HEK293 (cell line): ENCODE results near the gene CCDC61.
A peak's percentile ranks its signal among the peaks of the same experiment; 100 is the strongest.

Source experiments
- CTCF ChIA-PET: fragments of 350-600 bp; formaldehyde crosslinking; extraction: SDS; loops from one replicate; lab custom pipeline; 2021; ENCODE audit warnings: antibody characterized with exemption; lab: Yijun Ruan, JAX
- POLR2A ChIA-PET: fragments of 300-600 bp; formaldehyde crosslinking; extraction: SDS; loops from one replicate; lab custom pipeline; 2020; ENCODE audit warnings: antibody characterized with exemption, inconsistent platforms; lab: Yijun Ruan, JAX
- H3K27ac ChIP-seq: fragments of 200-500 bp; sonication (Bioruptor generic); 2 replicates; pipeline ENCODE4 v1.5.1; 2014; ENCODE audit warnings: low read depth, low read length, control low read depth, inconsistent platforms; ENCODE audit errors: extremely low read depth
- H3K36me3 ChIP-seq, 2 experiments: fragments of 200-500 bp in 1 of 2; sonication (Bioruptor generic) in 1 of 2; 1 replicate in 1 of 2; 2 replicates in 1 of 2; pipeline ENCODE4 v1.5.1; 2014 to 2017; ENCODE audit warnings: inconsistent platforms in 2 of 2, low read length in 2 of 2; ENCODE audit not compliant: control insufficient read depth in 2 of 2, insufficient read depth in 1 of 2
- H3K4me1 ChIP-seq: fragments of 200-500 bp; sonication (Bioruptor generic); 2 replicates; pipeline ENCODE4 v1.5.1; 2014; ENCODE audit warnings: mild to moderate bottlenecking, low read length, inconsistent platforms; ENCODE audit not compliant: control insufficient read depth, insufficient read depth
- H3K4me3 ChIP-seq: 2 replicates; pipeline ENCODE4 v1.5.1; 2011; ENCODE audit warnings: low read depth, mild to moderate bottlenecking, control low read depth, low read length, moderate library complexity
- H3K9me3 ChIP-seq: fragments of 200-500 bp; sonication (Bioruptor generic); 2 replicates; pipeline ENCODE4 v1.5.1; 2014; ENCODE audit warnings: low read depth, low read length, inconsistent platforms; ENCODE audit not compliant: control insufficient read depth, insufficient read depth
- BCL11B ChIP-seq: fragments of 450-650 bp; formaldehyde crosslinking; IDR thresholded peaks from 2 replicates; pipeline ENCODE4 v1.5.1; 2016; ENCODE audit warnings: low read depth, missing biosample characterization, missing genetic modification characterization
- HOXD13 ChIP-seq: sonication (generic); formaldehyde crosslinking; IDR thresholded peaks from 2 replicates; pipeline ENCODE4 v1.8.0; 2022; ENCODE audit warnings: missing genetic modification reagents, borderline replicate concordance
- KLF8 ChIP-seq: fragments of 450-650 bp; formaldehyde crosslinking; IDR thresholded peaks from 2 replicates; pipeline ENCODE4 v1.5.1; 2016; ENCODE audit warnings: missing biosample characterization, missing genetic modification characterization
- ZBTB1 ChIP-seq: fragments of 450-650 bp; formaldehyde crosslinking; IDR thresholded peaks from 2 replicates; pipeline ENCODE4 v1.5.1; 2016; ENCODE audit warnings: missing biosample characterization, missing genetic modification characterization
- ZBTB20 ChIP-seq: fragments of 450-650 bp; formaldehyde crosslinking; IDR thresholded peaks from 2 replicates; pipeline ENCODE4 v1.5.1; 2016; ENCODE audit warnings: missing biosample characterization, missing genetic modification characterization
- ZBTB8A ChIP-seq: fragments of 450-650 bp; formaldehyde crosslinking; IDR thresholded peaks from 2 replicates; pipeline ENCODE4 v1.5.1; 2016; ENCODE audit warnings: missing biosample characterization, missing genetic modification characterization
- ZFP37 ChIP-seq: fragments of 450-650 bp; formaldehyde crosslinking; IDR thresholded peaks from 2 replicates; pipeline ENCODE4 v1.5.1; 2016; ENCODE audit warnings: missing biosample characterization, missing genetic modification characterization
- ZIC2 ChIP-seq: fragments of 450-650 bp; formaldehyde crosslinking; IDR thresholded peaks from 2 replicates; pipeline ENCODE4 v1.5.1; 2016; ENCODE audit warnings: missing biosample characterization, missing genetic modification characterization
- ZNF169 ChIP-seq: fragments of 450-650 bp; formaldehyde crosslinking; IDR thresholded peaks from 2 replicates; pipeline ENCODE4 v1.5.1; 2016; ENCODE audit warnings: missing biosample characterization, missing genetic modification characterization
- ZNF214 ChIP-seq: fragments of 450-650 bp; formaldehyde crosslinking; IDR thresholded peaks from 2 replicates; pipeline ENCODE4 v1.5.1; 2017; ENCODE audit warnings: missing biosample characterization, mild to moderate bottlenecking, missing genetic modification characterization, borderline replicate concordance
- ZNF266 ChIP-seq: fragments of 450-650 bp; formaldehyde crosslinking; IDR thresholded peaks from 2 replicates; pipeline ENCODE4 v1.5.1; 2016; ENCODE audit warnings: missing biosample characterization, missing genetic modification characterization, low read depth
- ZNF404 ChIP-seq: fragments of 450-650 bp; formaldehyde crosslinking; IDR thresholded peaks from 2 replicates; pipeline ENCODE4 v1.5.1; 2017; ENCODE audit warnings: missing biosample characterization, missing genetic modification characterization
- ZNF510 ChIP-seq: fragments of 450-650 bp; formaldehyde crosslinking; IDR thresholded peaks from 2 replicates; pipeline ENCODE4 v1.5.1; 2018; ENCODE audit warnings: mild to moderate bottlenecking, missing genetic modification characterization, missing biosample characterization; ENCODE audit not compliant: insufficient replicate concordance
- ZNF529 ChIP-seq: fragments of 450-650 bp; formaldehyde crosslinking; IDR thresholded peaks from 2 replicates; pipeline ENCODE4 v1.5.1; 2017; ENCODE audit warnings: missing genetic modification characterization, missing biosample characterization; ENCODE audit not compliant: insufficient replicate concordance
- ZNF530 ChIP-seq: fragments of 450-650 bp; formaldehyde crosslinking; IDR thresholded peaks from 2 replicates; pipeline ENCODE4 v1.5.1; 2016; ENCODE audit warnings: low read depth, missing biosample characterization, missing genetic modification characterization
- ZNF549 ChIP-seq: fragments of 450-650 bp; IDR thresholded peaks from 2 replicates; pipeline ENCODE4 v1.5.1; 2018; ENCODE audit warnings: missing biosample characterization, missing genetic modification characterization, mild to moderate bottlenecking, inconsistent platforms, moderate library complexity
- ZNF596 ChIP-seq: fragments of 450-650 bp; IDR thresholded peaks from 2 replicates; pipeline ENCODE4 v1.5.0; 2018; ENCODE audit warnings: missing biosample characterization, mild to moderate bottlenecking, missing genetic modification characterization, moderate library complexity
- ZNF626 ChIP-seq: fragments of 450-650 bp; sonication (Bioruptor Pico); formaldehyde crosslinking; IDR thresholded peaks from 2 replicates; pipeline ENCODE4 v1.5.1; 2018; ENCODE audit warnings: missing biosample characterization, missing genetic modification characterization, inconsistent platforms
- ZNF629 ChIP-seq: fragments of 450-650 bp; formaldehyde crosslinking; IDR thresholded peaks from 2 replicates; pipeline ENCODE4 v1.5.1; 2017; ENCODE audit warnings: missing biosample characterization, missing genetic modification characterization
- ZNF747 ChIP-seq: fragments of 450-650 bp; formaldehyde crosslinking; IDR thresholded peaks from 2 replicates; pipeline ENCODE4 v1.5.1; 2016; ENCODE audit warnings: missing biosample characterization, missing genetic modification characterization
- ZNF792 ChIP-seq: fragments of 450-650 bp; formaldehyde crosslinking; IDR thresholded peaks from 2 replicates; pipeline ENCODE4 v1.5.1; 2016; ENCODE audit warnings: missing biosample characterization, missing genetic modification characterization
- ZNF830 ChIP-seq: fragments of 450-650 bp; IDR thresholded peaks from 2 replicates; pipeline ENCODE4 v1.5.0; 2018; ENCODE audit warnings: missing biosample characterization, missing genetic modification characterization, low read depth, mild to moderate bottlenecking, moderate library complexity
- TF ChIP-seq, protein P1 (sequence below): fragments of 450-650 bp; formaldehyde crosslinking; IDR thresholded peaks from 2 replicates; pipeline ENCODE4 v1.5.1; 2016; ENCODE audit warnings: missing biosample characterization, missing genetic modification characterization
- TF ChIP-seq, protein P2 (sequence below): fragments of 450-650 bp; formaldehyde crosslinking; IDR thresholded peaks from 2 replicates; pipeline ENCODE4 v1.5.1; 2016; ENCODE audit warnings: missing biosample characterization, missing genetic modification characterization, low read depth
- TF ChIP-seq, protein P3 (sequence below): fragments of 450-650 bp; formaldehyde crosslinking; IDR thresholded peaks from 2 replicates; pipeline ENCODE4 v1.5.1; 2016; ENCODE audit warnings: missing biosample characterization, missing genetic modification characterization
- TF ChIP-seq, protein P4 (sequence below): IDR thresholded peaks from 2 replicates; pipeline ENCODE4 v1.6.1; 2011; ENCODE audit warnings: mild to moderate bottlenecking, low read depth, low read length, borderline replicate concordance

The CCDC61 gene

DNA sequence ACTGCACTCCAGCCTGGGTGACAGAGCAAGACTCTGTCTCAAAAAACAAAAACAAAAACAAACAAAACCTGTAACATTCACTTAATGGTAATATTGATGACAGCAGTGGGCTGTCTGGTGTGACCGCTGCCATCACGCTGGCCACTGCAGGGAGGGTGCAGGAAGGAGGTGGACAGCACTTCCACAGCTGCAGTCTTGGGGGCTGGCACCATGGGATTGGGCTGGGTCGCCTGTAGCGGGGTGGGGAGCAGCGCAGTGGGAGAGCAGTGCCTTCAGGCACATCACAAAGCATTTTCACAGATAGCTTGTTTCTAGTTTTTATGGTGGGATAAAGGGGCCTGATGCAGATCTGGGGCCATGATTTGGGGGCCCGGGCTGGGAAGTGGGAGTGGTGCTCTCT lies 40.3 kb downstream of the CCDC61 start:
- Histone ChIP-seq H3K4me1 (peaks cover 12% of the 10 kb centered on the region), H3K9me3 (no peaks in the 10 kb centered on the region), H3K36me3 (no peaks in the 10 kb centered on the region), H3K27ac (no peak overlapping the region), H3K4me3 (no peak overlapping the region)
- TF ChIP-seq ZBTB8A, result no peak
- TF ChIP-seq ZNF626 (tag by site-specific recombination), result no peak
- TF ChIP-seq, protein P1, sequence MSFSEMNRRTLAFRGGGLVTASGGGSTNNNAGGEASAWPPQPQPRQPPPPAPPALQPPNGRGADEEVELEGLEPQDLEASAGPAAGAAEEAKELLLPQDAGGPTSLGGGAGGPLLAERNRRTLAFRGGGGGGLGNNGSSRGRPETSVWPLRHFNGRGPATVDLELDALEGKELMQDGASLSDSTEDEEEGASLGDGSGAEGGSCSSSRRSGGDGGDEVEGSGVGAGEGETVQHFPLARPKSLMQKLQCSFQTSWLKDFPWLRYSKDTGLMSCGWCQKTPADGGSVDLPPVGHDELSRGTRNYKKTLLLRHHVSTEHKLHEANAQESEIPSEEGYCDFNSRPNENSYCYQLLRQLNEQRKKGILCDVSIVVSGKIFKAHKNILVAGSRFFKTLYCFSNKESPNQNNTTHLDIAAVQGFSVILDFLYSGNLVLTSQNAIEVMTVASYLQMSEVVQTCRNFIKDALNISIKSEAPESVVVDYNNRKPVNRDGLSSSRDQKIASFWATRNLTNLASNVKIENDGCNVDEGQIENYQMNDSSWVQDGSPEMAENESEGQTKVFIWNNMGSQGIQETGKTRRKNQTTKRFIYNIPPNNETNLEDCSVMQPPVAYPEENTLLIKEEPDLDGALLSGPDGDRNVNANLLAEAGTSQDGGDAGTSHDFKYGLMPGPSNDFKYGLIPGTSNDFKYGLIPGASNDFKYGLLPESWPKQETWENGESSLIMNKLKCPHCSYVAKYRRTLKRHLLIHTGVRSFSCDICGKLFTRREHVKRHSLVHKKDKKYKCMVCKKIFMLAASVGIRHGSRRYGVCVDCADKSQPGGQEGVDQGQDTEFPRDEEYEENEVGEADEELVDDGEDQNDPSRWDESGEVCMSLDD (tag by site-specific recombination), result no peak
- TF ChIP-seq, protein P2, sequence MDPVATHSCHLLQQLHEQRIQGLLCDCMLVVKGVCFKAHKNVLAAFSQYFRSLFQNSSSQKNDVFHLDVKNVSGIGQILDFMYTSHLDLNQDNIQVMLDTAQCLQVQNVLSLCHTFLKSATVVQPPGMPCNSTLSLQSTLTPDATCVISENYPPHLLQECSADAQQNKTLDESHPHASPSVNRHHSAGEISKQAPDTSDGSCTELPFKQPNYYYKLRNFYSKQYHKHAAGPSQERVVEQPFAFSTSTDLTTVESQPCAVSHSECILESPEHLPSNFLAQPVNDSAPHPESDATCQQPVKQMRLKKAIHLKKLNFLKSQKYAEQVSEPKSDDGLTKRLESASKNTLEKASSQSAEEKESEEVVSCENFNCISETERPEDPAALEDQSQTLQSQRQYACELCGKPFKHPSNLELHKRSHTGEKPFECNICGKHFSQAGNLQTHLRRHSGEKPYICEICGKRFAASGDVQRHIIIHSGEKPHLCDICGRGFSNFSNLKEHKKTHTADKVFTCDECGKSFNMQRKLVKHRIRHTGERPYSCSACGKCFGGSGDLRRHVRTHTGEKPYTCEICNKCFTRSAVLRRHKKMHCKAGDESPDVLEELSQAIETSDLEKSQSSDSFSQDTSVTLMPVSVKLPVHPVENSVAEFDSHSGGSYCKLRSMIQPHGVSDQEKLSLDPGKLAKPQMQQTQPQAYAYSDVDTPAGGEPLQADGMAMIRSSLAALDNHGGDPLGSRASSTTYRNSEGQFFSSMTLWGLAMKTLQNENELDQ, result no peak
- TF ChIP-seq ZNF747 (tag by site-specific recombination), result no peak
- TF ChIP-seq HOXD13, result no peak
- TF ChIP-seq ZNF510 (tag by site-specific recombination), result no peak
- no peak for TF ChIP-seq ZNF629 (tag by site-specific recombination)
- TF ChIP-seq KLF8 (tag by site-specific recombination), result no peak
- TF ChIP-seq, protein P3, sequence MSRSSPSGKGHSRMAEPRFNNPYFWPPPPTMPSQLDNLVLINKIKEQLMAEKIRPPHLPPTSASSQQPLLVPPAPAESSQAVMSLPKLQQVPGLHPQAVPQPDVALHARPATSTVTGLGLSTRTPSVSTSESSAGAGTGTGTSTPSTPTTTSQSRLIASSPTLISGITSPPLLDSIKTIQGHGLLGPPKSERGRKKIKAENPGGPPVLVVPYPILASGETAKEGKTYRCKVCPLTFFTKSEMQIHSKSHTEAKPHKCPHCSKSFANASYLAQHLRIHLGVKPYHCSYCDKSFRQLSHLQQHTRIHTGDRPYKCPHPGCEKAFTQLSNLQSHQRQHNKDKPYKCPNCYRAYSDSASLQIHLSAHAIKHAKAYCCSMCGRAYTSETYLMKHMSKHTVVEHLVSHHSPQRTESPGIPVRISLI (tag by site-specific recombination), result no peak
- TF ChIP-seq ZNF830 (tag by site-specific recombination), result no peak
- TF ChIP-seq ZNF549 (tag by site-specific recombination), result no peak
- TF ChIP-seq ZFP37 (tag by site-specific recombination), result no peak
- CTCF ChIA-PET, result interaction anchor here (0.6 to 21.8 kb wide), 2 partner anchors 44 to 230 kb away, joined by 3 to 625 read pairs; no protein-coding TSS in a partner anchor
- POLR2A ChIA-PET, result no interaction called here

DNA sequence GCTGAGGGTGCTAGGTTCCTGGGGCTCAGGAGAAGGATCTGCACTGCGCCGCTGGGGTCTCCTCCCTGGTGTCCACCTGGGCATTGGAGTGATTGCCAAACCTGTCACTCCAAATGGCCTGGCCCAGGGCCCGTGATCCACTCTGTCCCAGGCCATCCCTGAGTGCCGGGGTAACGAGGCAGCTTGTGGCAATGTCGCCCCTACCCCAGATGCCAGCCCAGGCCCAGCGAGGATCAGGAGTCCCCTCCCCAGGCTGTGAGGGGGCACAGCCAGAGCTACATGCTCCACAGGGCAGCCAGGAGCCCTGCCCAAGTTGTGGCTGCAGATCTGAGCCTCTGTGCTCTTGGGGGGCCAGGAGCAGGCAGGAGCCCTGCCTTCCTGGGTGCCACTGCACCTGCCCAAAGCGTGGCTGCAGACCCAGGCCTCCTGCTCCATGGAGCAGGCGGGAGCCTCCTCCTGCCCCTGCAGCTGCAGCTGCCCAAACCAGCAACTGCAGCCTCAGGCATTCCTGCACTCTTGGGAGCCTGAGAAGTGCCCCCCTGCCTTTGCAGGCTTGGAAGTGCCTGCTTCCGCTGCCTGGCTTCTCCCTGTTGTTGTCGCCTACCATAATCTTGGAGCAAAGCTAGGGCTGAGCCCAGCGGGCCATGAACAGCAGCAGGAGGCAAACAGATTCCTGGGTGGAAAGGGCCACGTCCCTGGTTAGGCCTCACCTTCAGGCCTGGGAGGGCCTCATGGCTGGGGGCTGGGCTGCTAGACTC lies 40.9 kb downstream of the CCDC61 start:
- no peak overlapping the region for H3K27ac ChIP-seq
- peaks cover 9% of the 10 kb centered on the region for H3K4me1 ChIP-seq
- no peak overlapping the region for H3K4me3 ChIP-seq
- TF ChIP-seq, protein P4, sequence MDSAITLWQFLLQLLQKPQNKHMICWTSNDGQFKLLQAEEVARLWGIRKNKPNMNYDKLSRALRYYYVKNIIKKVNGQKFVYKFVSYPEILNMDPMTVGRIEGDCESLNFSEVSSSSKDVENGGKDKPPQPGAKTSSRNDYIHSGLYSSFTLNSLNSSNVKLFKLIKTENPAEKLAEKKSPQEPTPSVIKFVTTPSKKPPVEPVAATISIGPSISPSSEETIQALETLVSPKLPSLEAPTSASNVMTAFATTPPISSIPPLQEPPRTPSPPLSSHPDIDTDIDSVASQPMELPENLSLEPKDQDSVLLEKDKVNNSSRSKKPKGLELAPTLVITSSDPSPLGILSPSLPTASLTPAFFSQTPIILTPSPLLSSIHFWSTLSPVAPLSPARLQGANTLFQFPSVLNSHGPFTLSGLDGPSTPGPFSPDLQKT, result no peak
- TF ChIP-seq ZNF169 (tag by site-specific recombination) (no peak), ZNF792 (tag by site-specific recombination) (no peak), ZNF596 (tag by site-specific recombination) (no peak), ZNF529 (tag by site-specific recombination) (no peak), ZNF404 (tag by site-specific recombination) (no peak), ZNF530 (tag by site-specific recombination) (no peak), ZIC2 (tag by site-specific recombination) (peak; percentile 84), ZBTB1 (no peak), ZNF266 (tag by site-specific recombination) (no peak), BCL11B (tag by site-specific recombination) (no peak), ZBTB20 (tag by site-specific recombination) (peak; percentile 74), ZNF214 (tag by site-specific recombination) (no peak)
- no peaks in the 10 kb centered on the region for H3K9me3 ChIP-seq
- ChIA-PET POLR2A (interaction anchor here (0.8 kb wide), 1 partner anchor 32 kb away, joined by 3 read pairs; no protein-coding TSS in a partner anchor), CTCF (interaction anchor here (0.6 to 21.8 kb wide), 5 partner anchors 7 to 230 kb away, joined by 3 to 625 read pairs (median 6); no protein-coding TSS in a partner anchor)
- no peaks in the 10 kb centered on the region for H3K36me3 ChIP-seq
